HEK293T (cell line): ENCODE measurements around the gene C12orf60.

Experiments
- ELF4 ChIP-seq: fragments of 450-650 bp; IDR thresholded peaks from 2 replicates; pipeline ENCODE4 v1.6.1; 2017; ENCODE audit warnings: antibody characterized with exemption
- FOXA1 ChIP-seq: fragments of 450-650 bp; IDR thresholded peaks from 2 replicates; pipeline ENCODE4 v1.6.1; 2016; ENCODE audit warnings: mild to moderate bottlenecking
- FOXK2 ChIP-seq: fragments of 450-650 bp; IDR thresholded peaks from 2 replicates; pipeline ENCODE4 v1.6.1; 2016; ENCODE audit warnings: mild to moderate bottlenecking
- FOXM1 ChIP-seq: fragments of 450-650 bp; IDR thresholded peaks from 2 replicates; pipeline ENCODE4 v1.6.1; 2017; ENCODE audit warnings: mild to moderate bottlenecking, borderline replicate concordance
- HDGF ChIP-seq: fragments of 450-650 bp; IDR thresholded peaks from 2 replicates; pipeline ENCODE4 v1.6.1; 2017; ENCODE audit warnings: antibody characterized with exemption, borderline replicate concordance

- TF ChIP-seq ELF4 (no peak), FOXK2 (no peak), FOXM1 (no peak), HDGF (no peak), FOXA1 (no peak)
These were observed 70.1 kb downstream of the C12orf60 start for GRCh38 chr12:14873440-14874185.
